Tibial nerve (tissue), 4 donors: Measurements from ENCODE around the gene CHRNA7.
"Not testable (repeated sequence)": the region's sequence is repeated elsewhere in the genome, so short reads cannot be mapped to it uniquely, and the experiment has no call there.

Source experiments
- EP300 ChIP-seq, 2 donors: sonication (generic); formaldehyde crosslinking; IDR thresholded peaks; one replicate each; pipeline ENCODE4 v1.6.1; 2017; ENCODE audit warnings: antibody characterized with exemption in 2 of 2, mild to moderate bottlenecking in 1 of 2
- TF ChIP-seq, protein P1 (sequence below), 5 experiments: fragments of 200-600 bp in 3 of 5; fragments of 450-650 bp in 2 of 5; sonication (generic) in 3 of 5; IDR thresholded peaks; one replicate each; pipeline ENCODE4 v1.5.1; 2016 to 2019; ENCODE audit warnings: antibody characterized with exemption in 5 of 5, mild to moderate bottlenecking in 3 of 5, moderate library complexity in 2 of 5

DNA sequence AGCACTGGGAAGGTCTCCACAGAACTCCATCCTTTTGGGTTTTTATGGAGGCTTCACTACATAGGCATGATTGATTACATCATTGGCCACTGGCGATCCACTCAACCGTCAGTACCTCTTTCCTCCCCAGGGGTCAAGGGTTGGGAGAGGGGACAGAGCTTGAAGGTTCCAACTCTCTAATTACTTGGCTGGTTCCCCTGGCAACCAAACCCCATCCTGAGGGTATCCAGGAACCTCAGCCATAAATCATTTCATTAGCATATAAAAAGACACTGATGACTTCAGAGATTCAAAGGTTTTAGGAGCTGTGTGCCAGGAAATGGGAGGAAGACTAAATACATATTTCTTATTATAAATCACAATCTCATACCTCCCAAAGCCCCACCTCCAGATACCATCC is 131.8 kb downstream of the CHRNA7 start:
- not testable (repeated sequence) for TF ChIP-seq EP300 (IDR thresholded peaks at IDR 0.05)
- TF ChIP-seq, protein P1, sequence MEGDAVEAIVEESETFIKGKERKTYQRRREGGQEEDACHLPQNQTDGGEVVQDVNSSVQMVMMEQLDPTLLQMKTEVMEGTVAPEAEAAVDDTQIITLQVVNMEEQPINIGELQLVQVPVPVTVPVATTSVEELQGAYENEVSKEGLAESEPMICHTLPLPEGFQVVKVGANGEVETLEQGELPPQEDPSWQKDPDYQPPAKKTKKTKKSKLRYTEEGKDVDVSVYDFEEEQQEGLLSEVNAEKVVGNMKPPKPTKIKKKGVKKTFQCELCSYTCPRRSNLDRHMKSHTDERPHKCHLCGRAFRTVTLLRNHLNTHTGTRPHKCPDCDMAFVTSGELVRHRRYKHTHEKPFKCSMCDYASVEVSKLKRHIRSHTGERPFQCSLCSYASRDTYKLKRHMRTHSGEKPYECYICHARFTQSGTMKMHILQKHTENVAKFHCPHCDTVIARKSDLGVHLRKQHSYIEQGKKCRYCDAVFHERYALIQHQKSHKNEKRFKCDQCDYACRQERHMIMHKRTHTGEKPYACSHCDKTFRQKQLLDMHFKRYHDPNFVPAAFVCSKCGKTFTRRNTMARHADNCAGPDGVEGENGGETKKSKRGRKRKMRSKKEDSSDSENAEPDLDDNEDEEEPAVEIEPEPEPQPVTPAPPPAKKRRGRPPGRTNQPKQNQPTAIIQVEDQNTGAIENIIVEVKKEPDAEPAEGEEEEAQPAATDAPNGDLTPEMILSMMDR (IDR thresholded peaks at IDR 0.05) = not testable (repeated sequence)
